ENCODE measurements around the gene FSCB.

FSCB gene

DNA sequence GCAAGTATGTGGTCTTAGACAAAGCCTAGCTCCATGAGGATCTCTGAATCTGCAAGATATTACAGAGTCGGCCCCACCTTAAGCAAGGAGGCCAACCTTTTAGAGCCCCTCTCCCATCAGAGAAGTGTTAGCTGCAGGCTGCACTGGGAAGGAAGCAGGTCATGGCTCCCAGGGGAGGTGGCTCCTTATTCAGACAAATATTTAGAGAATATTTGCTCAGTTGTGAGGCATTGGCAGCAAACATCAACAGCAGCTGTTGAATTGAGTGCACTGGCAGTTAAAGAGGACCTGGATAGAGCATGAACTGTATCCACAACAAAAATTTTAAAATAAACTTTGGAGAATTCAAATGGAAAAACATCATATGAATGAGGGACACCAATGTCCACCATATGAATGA lies 44.7 kb downstream of the FSCB start:
- H3K4me1 ChIP-seq (ENCODE audit: insufficient read depth, insufficient read length) = no peaks in the 10 kb centered on the region
- no peak overlapping the region for H3K4me3 ChIP-seq (ENCODE audit: insufficient read length, low read depth)
- no peaks in the 10 kb centered on the region for H3K27me3 ChIP-seq (ENCODE audit: insufficient read depth, insufficient read length)
- no peaks in the 10 kb centered on the region for H3K36me3 ChIP-seq (ENCODE audit: insufficient read depth, insufficient read length, low read length)
- DNase-seq (ENCODE audit: low read depth, low spot score) = no peak
- H3K9ac ChIP-seq (ENCODE audit: insufficient read length, low read depth) = no peak overlapping the region
- no peaks in the 10 kb centered on the region for H3K9me3 ChIP-seq (ENCODE audit: insufficient read depth, low read length)
- TF ChIP-seq ZNF274 (IDR thresholded peaks at IDR 0.05; ENCODE audit: low read depth, low read length) (no peak), SUZ12 (IDR thresholded peaks at IDR 0.05; ENCODE audit: extremely low read depth, insufficient read depth, insufficient read length) (no peak), YY1 (IDR thresholded peaks at IDR 0.05; ENCODE audit: insufficient read depth, insufficient read length) (no peak)

GRCh38 chr14:44461811-44462210 lies 45.3 kb downstream of the FSCB start:
- H3K36me3 ChIP-seq (ENCODE audit: insufficient read depth, insufficient read length, low read length) = no peaks in the 10 kb centered on the region
- H3K27me3 ChIP-seq (ENCODE audit: insufficient read depth, insufficient read length) = no peaks in the 10 kb centered on the region
- H3K9ac ChIP-seq (ENCODE audit: insufficient read length, low read depth) = no peak overlapping the region
- no peak for TF ChIP-seq ZNF274 (IDR thresholded peaks at IDR 0.05; ENCODE audit: low read depth, low read length)
- no peak for TF ChIP-seq SUZ12 (IDR thresholded peaks at IDR 0.05; ENCODE audit: extremely low read depth, insufficient read depth, insufficient read length)
- no peak for TF ChIP-seq YY1 (IDR thresholded peaks at IDR 0.05; ENCODE audit: insufficient read depth, insufficient read length)
- H3K9me3 ChIP-seq (ENCODE audit: insufficient read depth, low read length) = peaks cover 4% of the 10 kb centered on the region; the same call in 1 of the 2 replicates
- DNase-seq (ENCODE audit: low read depth, low spot score) = no peak
- H3K4me1 ChIP-seq (ENCODE audit: insufficient read depth, insufficient read length) = no peaks in the 10 kb centered on the region
- H3K4me3 ChIP-seq (ENCODE audit: insufficient read length, low read depth) = no peak overlapping the region
